HepG2 (cell line): ENCODE measurements around the gene TMEM187. TPM values are rescaled to one million over a fixed set of nuclear protein-coding genes. Genes with fewer than 3 reads are reported as not detected.

Experiments used
- ASH2L ChIP-seq: fragments of 300-600, 200-600 bp; sonication (generic); IDR thresholded peaks from 2 replicates; pipeline ENCODE4 v1.7.0; 2017; ENCODE audit warnings: low read depth, mild to moderate bottlenecking, moderate library complexity, mixed read lengths, low read length; ENCODE audit not compliant: insufficient read length
- BRCA1 ChIP-seq: sonication (generic); formaldehyde crosslinking; IDR thresholded peaks from 2 replicates; pipeline ENCODE4 v1.4.0; 2020; ENCODE audit warnings: missing genetic modification reagents
- EEA1 ChIP-seq: sonication (generic); formaldehyde crosslinking; IDR thresholded peaks from 2 replicates; pipeline ENCODE4 v1.5.1; 2020; ENCODE audit warnings: mild to moderate bottlenecking, missing genetic modification reagents, borderline replicate concordance
- HDAC1 ChIP-seq: sonication (generic); formaldehyde crosslinking; IDR thresholded peaks from 2 replicates; pipeline ENCODE4 v1.5.1; 2020; ENCODE audit warnings: mild to moderate bottlenecking, missing genetic modification reagents
- HNRNPH1 ChIP-seq: fragments of 200-400 bp; formaldehyde crosslinking; optimal IDR thresholded peaks from 2 replicates; pipeline ENCODE3; 2017; ENCODE audit warnings: mild to moderate bottlenecking, low read depth, low read length
- KDM3A ChIP-seq: IDR thresholded peaks from 2 replicates; pipeline ENCODE4 v1.6.1; 2018; ENCODE audit warnings: low read depth, missing compliant biosample characterization
- KLF15 ChIP-seq: sonication (generic); formaldehyde crosslinking; IDR thresholded peaks from 2 replicates; pipeline ENCODE4 v1.8.1; 2023; ENCODE audit warnings: borderline replicate concordance, mild to moderate bottlenecking, inconsistent platforms, missing genetic modification reagents, mixed read lengths
- KLF9 ChIP-seq: IDR thresholded peaks from 2 replicates; pipeline ENCODE4 v1.6.1; 2016; ENCODE audit warnings: low read depth
- MAZ ChIP-seq, 2 experiments: sonication (generic) in 1 of 2; formaldehyde crosslinking in 1 of 2; IDR thresholded peaks; 2 replicates each; pipeline versions ENCODE4 v1.5.0 to v1.6.1; 2012 to 2020; ENCODE audit warnings: low read depth in 2 of 2, mild to moderate bottlenecking in 2 of 2, borderline replicate concordance in 1 of 2, improper control_type of control experiment in 1 of 2, low read length in 1 of 2, missing genetic modification reagents in 1 of 2, moderate library complexity in 1 of 2
- NFKB2 ChIP-seq: sonication (generic); formaldehyde crosslinking; IDR thresholded peaks from 2 replicates; pipeline ENCODE4 v1.4.0; 2020; ENCODE audit warnings: missing genetic modification reagents, borderline replicate concordance
- PAF1 ChIP-seq: IDR thresholded peaks from 2 replicates; pipeline ENCODE4 v1.6.1; 2016; ENCODE audit warnings: missing genetic modification reagents, missing compliant biosample characterization
- RFX1 ChIP-seq: fragments of 450-650 bp; IDR thresholded peaks from 2 replicates; pipeline ENCODE4 v1.6.1; 2017
- SOX13 ChIP-seq, 3 experiments: fragments of 450-650 bp in 1 of 3; sonication (generic) in 1 of 3; formaldehyde crosslinking in 1 of 3; IDR thresholded peaks in 2 of 3; conservative IDR thresholded peaks in 1 of 3; 2 replicates each; pipeline versions ENCODE4 v1.5.0 to v1.6.1; 2016 to 2020; ENCODE audit warnings: antibody characterized with exemption in 1 of 3, mild to moderate bottlenecking in 1 of 3, missing compliant biosample characterization in 1 of 3, missing genetic modification reagents in 1 of 3, moderate library complexity in 1 of 3
- SRF ChIP-seq: IDR thresholded peaks from 2 replicates; pipeline ENCODE4 v1.6.1; 2011; ENCODE audit warnings: mild to moderate bottlenecking, low read depth, low read length, moderate library complexity
- TFDP1 ChIP-seq: IDR thresholded peaks from 2 replicates; pipeline ENCODE4 v1.6.1; 2016; ENCODE audit warnings: missing compliant biosample characterization, missing genetic modification reagents, borderline replicate concordance
- ZFP36 ChIP-seq: fragments of 150-350 bp; IDR thresholded peaks from 2 replicates; pipeline ENCODE4 v1.6.1; 2018; ENCODE audit warnings: borderline replicate concordance, low read length, low read depth; ENCODE audit not compliant: partially characterized antibody
- ZNF687 ChIP-seq: sonication (generic); formaldehyde crosslinking; IDR thresholded peaks from 2 replicates; pipeline ENCODE4 v1.5.1; 2020; ENCODE audit warnings: mild to moderate bottlenecking, missing genetic modification reagents, moderate library complexity
- ZNF790 ChIP-seq: sonication (generic); formaldehyde crosslinking; IDR thresholded peaks from 2 replicates; pipeline ENCODE4 v1.8.0; 2022; ENCODE audit warnings: missing genetic modification reagents, mild to moderate bottlenecking, borderline replicate concordance
- ZNF879 ChIP-seq: sonication (generic); formaldehyde crosslinking; IDR thresholded peaks from 2 replicates; pipeline ENCODE4 v1.8.1; 2023; ENCODE audit warnings: missing genetic modification reagents
- polyA plus RNA-seq, 8 experiments: library from polyadenylated mRNA; depleted of rRNA in 3 of 8; stranded (reverse) in 7 of 8; unstranded in 1 of 8; fragments of >200 nt; fragmentation: Illumina TruSeq in 4 of 8; extraction: Trizol in 4 of 8; gene quantifications; 2 replicates each; pipeline versions ENCODE4 v1.2.1 to v1.2.3, GENCODE V29; 2011 to 2016; ENCODE audit warnings: low read depth in 4 of 8, missing spikeins in 1 of 8, mixed read lengths in 1 of 8; ENCODE audit not compliant: insufficient read depth in 1 of 8
- total RNA-seq, 5 experiments: library from RNA; depleted of rRNA; stranded (reverse); fragments of >200 nt; fragmentation: Illumina TruSeq; extraction: Trizol; gene quantifications; 2 replicates each; pipeline ENCODE4 v1.2.3, GENCODE V29; 2016; ENCODE audit warnings: low read depth in 1 of 5
- TF ChIP-seq, protein P1 (sequence below): sonication (generic); formaldehyde crosslinking; IDR thresholded peaks from 2 replicates; pipeline ENCODE4 v1.4.0; 2020; ENCODE audit warnings: missing genetic modification reagents
- TF ChIP-seq, protein P2 (sequence below): sonication (generic); formaldehyde crosslinking; IDR thresholded peaks from 2 replicates; pipeline ENCODE4 v1.4.0; 2020; ENCODE audit warnings: missing genetic modification reagents, borderline replicate concordance

The TMEM187 gene
- total and polyA plus RNA-seq, 2 of the 13 experiments (the other 11 are each of a cell fraction or from before 2014, with no cell fraction given) = 2.2 to 6.2 TPM

- TF ChIP-seq MAZ (IDR thresholded peaks at IDR 0.05; ENCODE audit: borderline replicate concordance, low read depth, low read length) = no peak
- TF ChIP-seq MAZ (CRISPR knock-in tag; IDR thresholded peaks at IDR 0.05; ENCODE audit: low read depth) = no peak
- TF ChIP-seq, protein P1, sequence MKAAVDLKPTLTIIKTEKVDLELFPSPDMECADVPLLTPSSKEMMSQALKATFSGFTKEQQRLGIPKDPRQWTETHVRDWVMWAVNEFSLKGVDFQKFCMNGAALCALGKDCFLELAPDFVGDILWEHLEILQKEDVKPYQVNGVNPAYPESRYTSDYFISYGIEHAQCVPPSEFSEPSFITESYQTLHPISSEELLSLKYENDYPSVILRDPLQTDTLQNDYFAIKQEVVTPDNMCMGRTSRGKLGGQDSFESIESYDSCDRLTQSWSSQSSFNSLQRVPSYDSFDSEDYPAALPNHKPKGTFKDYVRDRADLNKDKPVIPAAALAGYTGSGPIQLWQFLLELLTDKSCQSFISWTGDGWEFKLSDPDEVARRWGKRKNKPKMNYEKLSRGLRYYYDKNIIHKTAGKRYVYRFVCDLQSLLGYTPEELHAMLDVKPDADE (CRISPR knock-in tag) = no peak
- TF ChIP-seq SOX13 (IDR thresholded peaks at IDR 0.05) = no peak
- TF ChIP-seq SOX13 (CRISPR knock-in tag; conservative IDR thresholded peaks at IDR 0.05 in 1 of 2, IDR thresholded peaks at IDR 0.05 in 1 of 2) = peak in 1 of 2 experiments; percentile 54; a peak in 1 of 4 replicates
- TF ChIP-seq NFKB2 (CRISPR knock-in tag) = no peak
- TF ChIP-seq RFX1 = no peak
- TF ChIP-seq ZFP36 = no peak
- TF ChIP-seq KLF15 (CRISPR knock-in tag) = no peak
- peak; percentile 86; the same call in 1 of the 2 replicates for TF ChIP-seq TFDP1 (CRISPR knock-in tag)
- TF ChIP-seq KDM3A (CRISPR knock-in tag) = no peak
- 0 out of 2 replicates have a peak, but pooled peaks have one; percentile 53 for TF ChIP-seq ZNF879 (CRISPR knock-in tag)
- TF ChIP-seq KLF9 = no peak
- TF ChIP-seq SRF = no peak
- no peak for TF ChIP-seq ASH2L
- TF ChIP-seq EEA1 (CRISPR knock-in tag) = no peak
- no peak for TF ChIP-seq HDAC1 (CRISPR knock-in tag)
- peak; percentile 97 for TF ChIP-seq ZNF687
- TF ChIP-seq PAF1 (CRISPR knock-in tag) = no peak
- TF ChIP-seq HNRNPH1 = no peak
- TF ChIP-seq, protein P2, sequence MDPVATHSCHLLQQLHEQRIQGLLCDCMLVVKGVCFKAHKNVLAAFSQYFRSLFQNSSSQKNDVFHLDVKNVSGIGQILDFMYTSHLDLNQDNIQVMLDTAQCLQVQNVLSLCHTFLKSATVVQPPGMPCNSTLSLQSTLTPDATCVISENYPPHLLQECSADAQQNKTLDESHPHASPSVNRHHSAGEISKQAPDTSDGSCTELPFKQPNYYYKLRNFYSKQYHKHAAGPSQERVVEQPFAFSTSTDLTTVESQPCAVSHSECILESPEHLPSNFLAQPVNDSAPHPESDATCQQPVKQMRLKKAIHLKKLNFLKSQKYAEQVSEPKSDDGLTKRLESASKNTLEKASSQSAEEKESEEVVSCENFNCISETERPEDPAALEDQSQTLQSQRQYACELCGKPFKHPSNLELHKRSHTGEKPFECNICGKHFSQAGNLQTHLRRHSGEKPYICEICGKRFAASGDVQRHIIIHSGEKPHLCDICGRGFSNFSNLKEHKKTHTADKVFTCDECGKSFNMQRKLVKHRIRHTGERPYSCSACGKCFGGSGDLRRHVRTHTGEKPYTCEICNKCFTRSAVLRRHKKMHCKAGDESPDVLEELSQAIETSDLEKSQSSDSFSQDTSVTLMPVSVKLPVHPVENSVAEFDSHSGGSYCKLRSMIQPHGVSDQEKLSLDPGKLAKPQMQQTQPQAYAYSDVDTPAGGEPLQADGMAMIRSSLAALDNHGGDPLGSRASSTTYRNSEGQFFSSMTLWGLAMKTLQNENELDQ (CRISPR knock-in tag) = no peak
- TF ChIP-seq BRCA1 (CRISPR knock-in tag) = no peak
- no peak for TF ChIP-seq ZNF790 (CRISPR knock-in tag)
Measured at GRCh38 chrX:153948002-153948466, 24.5 kb upstream of the TMEM187 start (continued).
